HG02840 (cell line): ENCODE results near the gene IFNE.

ENCODE experiments used
- ATAC-seq: cut with Tn5 transposase; IDR thresholded peaks from one replicate; pipeline ENCODE4 v1.9.1; 2021; ENCODE audit warnings: mild to moderate bottlenecking, moderate library complexity, moderate number of reproducible peaks; ENCODE audit not compliant: unreplicated experiment, low FRiP score

The IFNE gene

GRCh38 chr9:21432672-21433425 lies 49.3 kb downstream of the IFNE start:
- no peak for ATAC-seq
